Astrocyte of the spinal cord (primary cell): ENCODE results near the gene C16orf74.

ENCODE experiments used
- DNase-seq: peaks from one replicate; pipeline ENCODE4 v3.0.0; 2011; ENCODE audit warnings: low read depth, low spot score
- H3K4me3 ChIP-seq: 2 replicates; pipeline ENCODE4 v1.5.1; 2011; ENCODE audit warnings: low read depth, mild to moderate bottlenecking, low read length, moderate library complexity
- CTCF ChIP-seq: IDR thresholded peaks from 2 replicates; pipeline ENCODE4 v1.5.1; 2012; ENCODE audit warnings: low read depth, mild to moderate bottlenecking, low read length, inconsistent platforms
- in situ Hi-C: cut with HindIII; loops from 2 replicates; pipeline ENCODE4 v1.10.0; 2017; ENCODE audit warnings: low sequenced_read_pairs

C16orf74 gene

DNA sequence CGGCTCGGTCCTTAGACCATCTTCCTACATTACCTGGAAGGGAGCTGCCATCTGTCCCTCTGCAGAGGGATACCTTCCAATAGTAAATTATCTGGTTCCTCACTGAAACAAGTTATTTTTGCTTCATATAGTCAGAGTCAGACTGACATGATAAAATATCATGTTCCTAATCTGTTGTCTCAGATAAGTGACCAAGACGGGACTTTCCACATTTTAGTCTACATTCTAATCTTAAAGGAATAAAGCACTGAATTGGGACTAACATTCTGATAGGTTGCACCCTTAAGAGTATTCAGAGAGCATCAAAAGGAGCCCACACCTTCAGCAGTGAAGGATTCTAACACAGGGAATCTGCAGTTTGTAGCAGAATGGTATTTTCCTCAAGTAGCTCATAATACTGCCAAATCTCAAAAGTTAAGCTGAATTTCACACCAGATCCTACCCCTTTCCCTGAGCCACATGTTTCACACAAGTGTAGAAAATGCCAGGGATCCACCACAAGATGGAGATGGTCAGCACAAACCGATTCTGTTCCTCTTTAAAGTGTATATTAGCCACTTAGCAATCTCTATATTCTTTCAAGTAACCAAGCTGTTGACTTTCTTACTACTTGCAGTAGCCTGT, 75.5 kb downstream of the C16orf74 start:
- in situ Hi-C loops, result no loop called here
- H3K4me3 ChIP-seq, result no peak overlapping the region
- peak; percentile 44 for DNase-seq
- peak; percentile 65 for TF ChIP-seq CTCF

GRCh38 chr16:85674828-85675227, 76.1 kb downstream of the C16orf74 start:
- no peak for DNase-seq
- in situ Hi-C loops, result no loop called here
- H3K4me3 ChIP-seq, result no peak overlapping the region
- no peak for TF ChIP-seq CTCF

- no peak overlapping the region for H3K4me3 ChIP-seq
- no peak for TF ChIP-seq CTCF
- in situ Hi-C loops, result no loop called here
Observed at GRCh38 chr16:85674418-85674755, 76.5 kb downstream of the C16orf74 start.

GRCh38 chr16:85673529-85674417, 77.1 kb downstream of the C16orf74 start:
- H3K4me3 ChIP-seq, result no peak overlapping the region
- in situ Hi-C loops, result no loop called here
- no peak for TF ChIP-seq CTCF
- DNase-seq, result peak; percentile 22

More at GRCh38 chr16:85674418-85674755, 76.5 kb downstream of the C16orf74 start:
- DNase-seq, result no peak

- no peak overlapping the region for H3K4me3 ChIP-seq
- DNase-seq, result no peak
- no peak for TF ChIP-seq CTCF
- in situ Hi-C loops, result no loop called here
Observed at GRCh38 chr16:85670840-85671239, 80.1 kb downstream of the C16orf74 start.

- DNase-seq, result no peak
- in situ Hi-C loops, result no loop called here
- no peak for TF ChIP-seq CTCF
- no peak overlapping the region for H3K4me3 ChIP-seq
Observed at GRCh38 chr16:85668676-85669424, 82.0 kb downstream of the C16orf74 start.
